HG03025 (cell line): ENCODE data around the gene SAFB.
"Not testable (repeated sequence)": the region's sequence is repeated elsewhere in the genome, so short reads cannot be mapped to it uniquely, and the experiment has no call there.

Source experiments
- ATAC-seq: cut with Tn5 transposase; IDR thresholded peaks from one replicate; pipeline ENCODE4 v1.9.1; 2021; ENCODE audit warnings: mild to moderate bottlenecking, moderate library complexity; ENCODE audit not compliant: unreplicated experiment, low FRiP score

The SAFB gene

DNA sequence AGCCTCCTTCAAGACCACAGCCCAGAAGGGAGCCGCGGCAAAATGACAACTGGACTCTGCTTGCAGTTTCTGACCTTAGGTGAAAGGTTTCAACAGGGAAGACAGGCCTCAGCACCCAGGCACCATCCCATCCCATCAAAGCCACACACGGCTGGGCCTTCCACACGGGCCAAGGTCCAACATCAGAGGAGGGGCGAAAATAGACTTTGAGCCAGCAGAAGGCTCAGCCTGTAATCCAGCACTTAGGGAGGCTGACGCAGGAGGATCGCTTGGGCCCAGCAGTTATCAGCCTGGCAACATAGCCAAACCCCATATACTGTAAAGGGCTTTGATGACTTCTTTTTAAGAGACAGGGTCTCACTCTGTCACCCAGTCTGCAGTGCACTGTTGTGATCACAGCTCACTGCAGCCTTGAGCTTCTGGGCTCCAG, 28.3 kb upstream of the SAFB start:
- no peak for ATAC-seq

DNA sequence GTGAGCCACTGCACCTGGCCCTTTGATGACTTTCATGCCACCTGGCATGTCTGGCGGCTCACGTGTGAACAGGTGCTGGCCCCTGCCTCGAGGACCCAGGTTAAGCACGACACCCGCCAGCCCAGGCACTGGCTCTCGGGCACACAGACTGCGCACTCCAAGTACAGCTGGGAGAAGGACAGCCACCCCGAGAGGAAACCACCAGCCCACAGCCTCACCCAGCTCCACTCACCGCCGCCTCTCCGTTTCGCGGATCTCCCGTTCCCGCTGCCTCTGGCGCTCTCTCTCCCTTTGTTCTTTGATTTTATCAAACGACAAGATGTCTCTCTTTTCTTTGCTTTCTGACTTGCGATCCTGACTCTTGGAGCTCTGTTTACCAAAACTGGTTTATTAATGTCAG, 27.8 kb upstream of the SAFB start:
- no peak for ATAC-seq

DNA sequence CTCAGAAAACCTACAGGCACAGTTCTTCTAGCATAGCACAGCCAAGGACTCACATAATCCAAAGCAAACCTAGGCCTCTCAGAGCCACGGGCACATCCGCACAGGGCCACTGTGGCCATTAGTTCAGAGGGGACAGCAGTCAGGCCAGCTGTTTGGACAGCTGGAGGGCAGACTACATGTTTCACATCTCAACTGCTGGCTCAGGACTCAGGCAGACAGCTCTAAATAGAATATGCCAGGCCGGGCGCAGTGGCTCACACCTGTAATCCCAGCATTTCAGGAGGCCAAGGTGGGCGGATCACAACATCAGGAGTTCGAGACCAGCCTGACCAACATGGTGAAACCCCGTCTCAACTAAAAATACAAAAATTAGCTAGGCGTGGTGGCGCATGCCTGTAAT, 27.1 kb upstream of the SAFB start:
- no peak for ATAC-seq

DNA sequence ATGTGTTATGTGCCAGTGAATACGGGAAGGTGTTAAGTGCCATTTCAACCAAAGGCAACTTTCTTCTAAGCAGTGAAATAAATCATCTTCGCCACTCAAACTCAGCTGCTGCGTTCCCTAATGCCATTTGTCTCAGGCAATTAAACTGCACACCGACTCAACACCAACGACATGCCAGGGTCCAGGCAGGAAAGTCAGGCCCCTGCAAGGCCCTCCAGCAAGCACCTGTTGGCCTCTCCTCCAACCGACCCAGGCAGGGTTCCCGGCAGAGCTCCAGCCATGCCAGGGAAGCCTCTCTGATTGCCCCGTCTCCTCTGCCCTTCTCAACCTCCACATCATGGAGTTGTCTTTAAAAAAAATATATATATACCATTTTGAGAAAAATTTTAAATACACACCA, 22.1 kb upstream of the SAFB start:
- no peak for ATAC-seq

DNA sequence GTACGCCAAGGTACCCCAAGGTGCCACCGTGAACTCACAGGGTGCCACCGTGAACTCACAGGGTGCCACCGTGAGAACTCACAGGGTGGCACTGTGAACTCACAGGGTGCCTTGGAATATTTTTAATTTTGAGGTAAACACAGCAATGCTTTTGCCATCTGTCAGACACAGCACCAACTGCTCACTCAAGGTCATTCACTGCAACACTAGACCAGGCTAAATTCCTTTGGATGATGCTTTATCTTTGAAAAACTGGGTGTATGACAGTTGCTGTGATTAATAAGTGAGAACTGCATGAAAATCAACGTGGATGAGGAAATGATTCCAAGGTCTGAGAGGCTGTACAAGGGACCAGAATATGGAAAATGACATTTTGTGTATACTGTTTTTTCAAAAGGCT, 19.3 kb upstream of the SAFB start:
- no peak for ATAC-seq

DNA sequence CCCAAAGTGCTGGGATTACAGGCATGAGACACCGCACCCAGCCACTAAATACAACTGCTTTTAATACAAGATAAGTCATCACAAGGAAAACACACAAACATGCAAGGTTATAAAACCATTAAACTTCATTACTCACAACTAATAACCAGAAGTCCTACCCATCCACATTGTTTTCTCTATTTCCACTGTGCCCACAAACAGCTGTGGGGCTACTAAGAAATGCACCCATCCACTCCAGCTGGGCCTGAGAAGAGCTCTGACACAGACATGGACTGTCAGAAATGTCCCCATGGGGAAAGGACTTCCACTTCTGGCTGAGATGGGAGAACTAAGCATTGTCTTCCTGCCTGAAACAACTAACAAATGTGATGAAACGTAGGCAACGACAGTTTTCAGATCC, 17.5 kb upstream of the SAFB start:
- ATAC-seq = no peak

DNA sequence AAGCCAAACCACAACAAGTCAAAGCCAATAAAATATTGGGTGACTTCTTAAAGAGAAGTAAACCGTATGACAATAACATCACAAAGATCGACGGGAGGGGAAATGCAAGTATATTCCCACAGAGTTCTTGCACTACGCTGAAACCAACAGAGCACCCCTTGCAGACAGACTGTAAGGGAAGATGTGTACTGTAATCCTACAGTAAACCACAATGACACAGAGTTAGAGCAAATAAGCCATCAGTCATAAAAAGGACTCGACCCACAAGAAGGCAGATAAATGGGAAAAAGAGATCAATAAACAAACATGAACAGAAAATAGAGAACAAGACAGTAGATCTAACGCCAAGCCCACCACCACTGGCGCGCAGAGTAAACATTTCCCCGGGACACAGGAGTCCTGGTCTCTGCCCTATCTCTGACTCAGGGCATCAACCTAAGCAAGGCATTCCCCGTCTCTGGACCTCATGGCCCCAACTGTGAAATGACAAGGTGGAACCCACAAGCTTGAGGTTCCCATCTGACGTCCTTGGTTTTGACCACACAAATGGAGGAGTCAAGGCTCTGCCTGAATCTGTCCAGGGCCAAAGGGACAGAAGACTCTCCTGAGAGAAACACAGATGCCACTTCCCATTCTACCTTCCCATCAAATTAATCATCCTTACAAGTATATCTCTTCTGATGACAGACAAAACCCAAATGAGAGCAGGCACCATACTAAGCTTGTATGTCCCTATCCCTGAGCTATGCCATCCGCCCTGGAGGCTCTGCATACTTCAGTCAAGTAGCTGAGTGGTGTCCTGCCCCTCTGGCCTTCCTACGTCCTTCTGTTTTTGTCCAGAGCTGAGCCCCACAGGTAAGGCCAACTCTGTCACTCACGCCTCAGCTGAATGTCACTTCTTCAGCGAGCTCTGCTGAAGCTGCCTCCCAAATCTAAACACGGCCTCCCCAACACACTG, 15.3 kb upstream of the SAFB start:
- ATAC-seq = no peak

DNA sequence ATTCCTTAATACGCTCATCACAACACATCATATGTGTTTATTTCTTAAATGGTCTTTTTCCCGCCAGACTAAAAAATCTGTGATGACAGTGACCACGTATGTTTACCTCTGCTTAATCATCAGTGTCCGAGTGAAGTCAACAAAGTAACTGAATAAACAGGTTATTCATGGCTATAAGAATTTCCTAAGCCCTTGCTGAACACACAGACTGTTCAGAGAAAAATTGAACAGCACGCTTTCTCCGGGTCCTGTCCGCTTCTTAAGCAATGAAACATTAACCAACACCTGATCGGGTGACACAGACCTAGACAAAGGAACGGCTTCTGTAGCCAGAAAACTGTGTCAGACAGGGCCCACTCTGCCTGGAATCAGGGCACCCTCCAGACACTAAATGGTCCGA, 14.6 kb upstream of the SAFB start:
- no peak for ATAC-seq

DNA sequence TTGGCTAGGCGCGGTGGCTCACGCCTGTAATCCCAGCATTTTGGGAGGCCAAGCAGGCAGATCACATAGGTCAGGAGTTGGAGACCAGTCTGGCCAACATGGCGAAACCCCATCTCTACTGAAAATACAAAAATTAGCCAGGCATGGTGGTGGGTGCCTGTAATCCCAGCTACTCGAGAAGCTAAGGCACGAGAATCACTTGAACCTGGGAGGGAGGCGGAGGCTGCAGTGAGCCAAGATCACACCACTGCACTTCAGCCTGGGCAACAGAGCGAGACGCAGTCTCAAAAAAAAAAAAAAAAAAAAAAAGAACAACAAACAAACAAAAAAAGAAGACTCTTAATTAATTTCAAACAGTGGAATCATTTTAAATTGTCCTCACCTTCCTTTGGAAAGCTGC, 14.1 kb upstream of the SAFB start:
- not testable (repeated sequence) for ATAC-seq

DNA sequence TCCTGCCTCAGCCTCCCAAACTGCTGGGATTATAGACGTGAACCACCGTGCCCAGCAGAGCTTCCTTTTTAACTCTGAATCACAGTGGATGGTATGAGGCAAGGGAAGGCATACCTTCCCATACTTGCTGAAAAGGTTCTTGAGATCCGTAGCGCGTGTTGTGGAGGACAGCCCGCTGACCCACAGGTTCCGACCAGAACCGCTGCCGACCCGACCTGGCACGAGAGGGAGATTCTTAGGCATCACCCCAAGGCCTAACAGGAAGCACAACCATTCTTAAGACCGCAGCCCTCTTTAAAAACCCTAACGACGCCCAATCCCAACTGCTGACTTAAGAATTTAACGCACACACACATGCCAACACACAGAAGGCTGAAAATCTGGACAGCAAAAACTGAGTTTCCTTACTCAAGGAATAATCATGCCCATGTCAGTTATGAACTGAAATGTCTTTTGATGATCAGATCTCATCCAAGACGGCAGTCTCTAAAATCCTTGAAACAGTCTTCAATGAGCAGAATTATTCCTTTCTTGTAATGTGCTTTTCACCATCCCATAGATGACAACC, 12.9 kb upstream of the SAFB start:
- no peak for ATAC-seq

DNA sequence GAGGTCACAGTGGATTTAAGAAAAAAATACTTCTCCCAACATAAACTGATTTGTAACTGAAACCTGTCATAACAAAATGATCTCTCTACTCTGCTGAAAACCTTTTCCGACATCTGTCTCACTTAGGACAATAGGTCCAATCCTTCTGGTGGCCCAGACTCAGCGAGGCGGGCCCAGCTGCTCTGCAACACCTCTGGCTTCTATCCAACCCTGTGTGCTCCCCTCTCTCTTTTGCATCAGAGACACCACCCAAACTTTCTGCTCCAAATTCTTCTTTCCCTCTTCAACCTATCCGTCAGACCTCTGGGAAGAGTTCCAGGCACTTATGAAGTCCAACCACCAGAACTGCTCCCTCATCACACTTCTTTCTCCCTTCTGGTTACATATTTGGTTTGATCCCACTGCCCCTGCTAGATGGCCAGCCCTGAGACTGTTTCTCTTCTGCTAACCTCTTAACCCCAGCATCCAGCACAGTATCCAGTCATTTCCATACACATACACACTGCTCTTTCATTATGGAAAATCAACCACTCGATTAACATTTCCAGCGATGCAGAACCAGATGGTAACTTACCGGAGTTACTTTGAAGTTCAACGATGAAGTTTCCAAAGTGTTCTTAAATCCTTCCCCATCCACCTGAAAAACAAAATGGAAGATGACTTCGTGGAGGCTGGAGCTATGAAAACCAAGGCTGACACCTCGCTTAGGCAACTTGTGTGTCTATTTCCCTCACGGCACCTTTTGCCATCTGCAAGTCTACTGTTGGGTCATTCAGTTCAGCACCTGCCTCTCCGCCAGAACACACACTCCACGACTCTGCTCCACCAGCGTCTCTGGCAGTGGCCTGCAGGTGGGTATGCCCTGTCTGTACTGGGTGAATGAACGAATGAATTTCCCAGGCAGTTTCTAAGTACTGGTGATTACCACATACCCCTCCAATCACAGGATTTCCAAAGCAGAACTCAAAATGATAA, 9.7 kb upstream of the SAFB start:
- no peak for ATAC-seq

DNA sequence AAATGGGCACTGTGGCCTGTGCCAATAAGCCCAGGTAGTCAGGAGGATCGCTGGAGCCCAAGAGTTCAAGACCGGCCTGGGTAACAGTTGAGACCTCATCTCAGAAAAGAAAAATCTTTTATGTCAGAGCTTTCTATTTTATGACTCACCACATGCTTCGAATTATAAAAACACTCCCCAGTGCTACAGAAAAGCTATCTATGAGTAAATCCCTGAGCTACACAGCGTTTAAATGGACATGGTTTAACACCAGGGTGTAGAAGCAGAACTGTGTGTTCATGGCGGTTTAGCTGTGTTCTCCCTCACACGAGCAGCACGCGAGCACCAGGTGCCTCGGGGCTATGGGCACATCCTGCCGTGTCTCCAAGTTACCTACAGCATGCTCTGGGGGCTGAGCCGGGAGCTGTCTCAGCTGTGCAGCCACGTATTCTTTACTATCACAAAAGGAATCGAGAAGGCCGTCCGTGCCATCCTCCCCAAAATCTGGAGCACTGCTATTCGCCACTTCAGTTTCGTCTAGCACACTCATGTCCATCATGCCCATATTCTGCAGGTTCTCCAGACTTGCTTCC, 7.0 kb upstream of the SAFB start:
- no peak for ATAC-seq

DNA sequence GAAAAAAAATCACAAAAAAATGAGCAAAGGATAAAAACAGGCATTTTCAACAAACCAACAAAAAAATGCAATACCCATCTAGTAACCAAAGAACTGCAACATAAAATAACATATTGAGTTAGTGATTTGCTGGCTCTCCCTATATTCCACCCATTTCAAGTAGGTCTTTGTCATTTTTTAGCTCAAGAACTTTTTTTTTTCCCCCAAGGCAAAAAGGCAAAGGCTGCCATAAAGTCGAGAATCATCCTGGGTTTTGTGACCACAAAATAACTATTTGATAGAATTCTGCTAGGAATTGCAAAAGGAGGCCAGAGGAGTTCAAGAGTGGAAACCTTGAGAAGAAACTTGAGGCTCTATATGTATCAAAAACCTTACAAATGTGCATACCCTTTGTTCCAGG, 5.8 kb upstream of the SAFB start:
- ATAC-seq = no peak

DNA sequence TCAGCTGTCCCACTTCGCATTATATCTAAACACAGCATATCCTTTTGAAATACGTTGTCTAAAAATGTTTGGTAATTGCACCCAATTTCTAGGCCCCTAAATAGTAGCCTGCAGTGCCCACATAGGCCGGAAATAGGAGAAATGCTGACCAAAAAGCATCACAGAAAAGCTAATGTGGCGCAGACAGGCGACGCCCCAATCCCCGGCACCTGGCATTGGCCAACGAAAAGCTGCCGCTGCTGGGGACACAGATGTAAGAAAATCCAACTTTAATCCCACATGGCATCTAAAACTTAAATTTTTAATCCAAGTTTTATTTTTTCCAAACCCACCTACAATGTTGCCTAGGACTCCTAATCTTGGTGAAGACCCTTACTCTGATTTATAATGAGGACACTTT, 4.3 kb upstream of the SAFB start:
- ATAC-seq = no peak

DNA sequence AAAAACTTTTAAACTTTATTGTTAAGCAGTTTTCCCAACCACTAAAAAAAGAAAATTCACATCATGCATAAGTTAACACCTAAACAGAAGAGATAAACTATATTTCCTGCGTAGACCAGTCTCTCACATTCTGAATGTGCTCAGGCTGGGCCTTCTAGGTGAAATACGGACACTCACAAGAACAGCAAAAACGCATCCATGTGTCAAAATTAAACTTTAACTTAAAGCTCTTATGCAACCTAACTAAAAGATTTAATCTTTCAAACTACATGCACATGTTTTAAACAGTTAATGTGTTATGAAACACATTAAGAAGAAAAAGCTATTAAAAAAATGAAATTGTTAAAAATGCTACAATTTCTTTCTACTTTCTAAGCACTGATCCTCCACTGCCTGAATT, 2.9 kb upstream of the SAFB start:
- ATAC-seq = no peak

DNA sequence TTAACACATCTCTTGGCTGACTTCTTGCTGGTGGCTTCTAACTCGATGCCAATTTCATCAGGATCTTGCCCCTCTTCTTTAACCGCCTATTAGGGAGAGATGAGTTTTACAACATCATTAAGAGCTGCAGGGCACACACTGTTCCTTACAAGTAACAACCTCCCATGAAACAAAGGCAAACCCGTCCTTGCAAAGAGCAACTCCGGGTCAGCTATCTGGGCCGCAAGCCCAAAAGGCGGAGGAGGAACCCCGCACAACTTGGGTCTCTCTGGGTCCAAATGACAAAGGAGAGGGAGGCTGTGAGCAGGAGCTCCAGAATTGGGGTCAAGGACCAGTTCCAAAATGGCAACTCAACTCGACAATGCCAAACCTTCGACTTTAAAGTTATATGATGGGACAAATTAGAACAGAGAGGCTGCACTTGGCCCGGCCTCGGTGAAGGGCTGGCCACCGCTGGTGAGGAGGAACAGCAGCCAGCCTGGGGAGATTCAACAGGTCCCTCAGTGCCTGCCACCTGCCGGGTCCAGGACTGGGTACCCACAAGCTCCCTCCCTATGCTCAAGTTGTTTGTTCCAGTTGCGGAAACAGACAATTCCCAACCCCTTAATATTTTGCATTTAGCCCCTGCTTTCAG, 1.5 kb upstream of the SAFB start:
- ATAC-seq = no peak

DNA sequence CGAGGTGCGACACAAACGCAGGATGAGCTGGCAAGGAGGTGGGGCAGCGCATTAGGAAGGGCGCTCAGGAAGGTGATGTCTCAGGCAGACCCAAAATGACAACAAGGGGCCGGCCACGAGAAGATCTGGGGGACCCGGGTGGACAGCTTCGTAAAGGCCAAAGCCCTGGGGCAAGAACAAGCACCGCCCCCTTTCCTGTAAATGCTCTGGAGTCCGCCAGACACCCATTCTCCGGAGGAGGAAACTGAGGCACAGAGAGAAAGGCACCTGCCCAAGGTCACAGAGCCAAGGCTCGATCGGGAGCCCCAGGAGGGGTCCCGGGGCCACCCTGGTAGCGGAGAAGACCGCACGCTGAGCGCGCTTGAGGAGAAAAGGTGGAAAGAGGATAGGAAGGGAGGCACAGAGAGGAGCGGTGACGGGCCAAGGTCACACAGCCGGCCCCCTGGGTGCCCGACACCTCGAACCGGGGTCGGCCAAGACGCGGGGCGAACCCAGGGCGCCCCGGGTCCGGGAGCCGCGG, 878 bp upstream of the SAFB start:
- no peak for ATAC-seq

DNA sequence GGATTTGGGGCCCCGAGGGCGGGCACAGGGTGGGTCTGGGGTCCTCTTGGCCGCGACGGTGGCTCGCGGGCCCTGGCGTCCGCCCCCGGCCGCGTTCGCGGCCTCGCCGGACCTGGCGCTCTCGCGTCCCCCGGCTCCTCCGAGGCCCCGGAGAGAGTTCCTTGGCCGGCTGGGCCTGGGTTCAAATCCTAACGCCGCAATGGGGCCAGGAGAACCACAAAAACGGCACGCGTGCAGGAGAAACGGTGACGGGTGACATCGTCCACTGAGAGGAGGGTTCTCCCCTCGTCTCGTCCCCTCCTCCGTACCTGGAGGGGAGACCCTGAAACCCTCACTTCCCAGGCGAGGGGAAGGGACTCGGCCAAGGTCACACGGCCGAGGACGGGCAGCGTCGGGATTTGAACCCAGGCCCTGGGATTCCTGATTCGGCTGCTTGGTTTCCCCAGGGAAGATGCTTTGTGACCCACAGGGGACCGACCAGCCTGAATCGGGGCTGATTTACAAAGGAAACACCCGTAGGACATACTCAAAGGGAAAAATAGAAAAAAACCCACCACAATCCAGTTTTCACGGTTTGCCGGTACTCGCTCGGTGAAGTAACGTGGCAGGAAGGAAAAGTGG, 624 bp downstream of the SAFB start:
- peak; percentile 16 for ATAC-seq

DNA sequence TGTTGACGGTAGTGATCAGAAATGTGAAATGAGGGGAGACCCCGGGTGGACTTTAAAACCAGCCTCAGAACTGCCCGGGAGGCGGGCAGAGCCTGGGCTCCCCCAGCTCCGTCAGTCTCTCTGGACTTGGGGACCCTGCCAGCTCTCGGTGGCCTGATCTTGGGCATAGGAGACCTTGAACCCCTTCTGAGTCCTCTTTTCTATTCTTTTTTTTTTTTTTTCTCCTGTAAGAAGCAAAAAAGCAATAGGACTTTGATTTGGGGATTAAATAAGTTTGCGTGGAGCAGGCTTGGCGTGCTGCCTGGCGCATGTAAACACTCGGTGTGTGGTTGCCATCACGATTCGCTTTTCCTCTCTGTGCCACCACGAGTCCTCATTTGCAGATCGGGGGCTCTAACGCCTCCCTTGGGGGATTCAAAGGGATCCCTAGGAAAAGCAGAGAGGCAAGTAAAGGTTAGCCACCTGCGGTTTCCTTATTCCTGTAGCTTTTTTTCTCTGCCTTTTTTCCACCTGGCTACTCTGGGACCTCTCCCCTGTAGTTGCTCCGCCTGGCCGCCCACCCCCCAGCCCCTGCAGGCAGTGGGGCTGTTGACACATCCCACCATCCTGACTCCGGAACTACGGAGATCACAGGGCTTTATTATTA, 1.3 kb downstream of the SAFB start:
- no peak for ATAC-seq
